ENCODE results near the gene CNTN5.

GRCh38 chr11:100328626-100329340, 1308.0 kb downstream of the CNTN5 start:
- TF ChIP-seq CTCF (IDR thresholded peaks at IDR 0.05), result no peak
- TF ChIP-seq POLR2A (IDR thresholded peaks at IDR 0.05), result no peak
- no peak for TF ChIP-seq EP300 (IDR thresholded peaks at IDR 0.05)
- TF ChIP-seq POLR2AphosphoS5 (IDR thresholded peaks at IDR 0.05), result no peak

Measured in upper lobe of left lung (tissue), 4 donors.